Loucy (cell line): Measurements from ENCODE around the gene PLCH1.

ENCODE experiments used
- H2AFZ ChIP-seq: fragments of 200-600 bp; sonication (generic); 2 replicates; pipeline ENCODE4 v1.6.0; 2016; ENCODE audit warnings: antibody characterized with exemption, mild to moderate bottlenecking, low read length, moderate library complexity
- H3F3A ChIP-seq: fragments of 200-600 bp; 2 replicates; pipeline ENCODE4 v1.6.0; 2016; ENCODE audit warnings: antibody characterized with exemption, low read depth, mild to moderate bottlenecking
- H3K27me3 ChIP-seq: fragments of 200-600 bp; sonication (generic); 2 replicates; pipeline ENCODE4 v1.6.1; 2014; ENCODE audit warnings: low read length, mild to moderate bottlenecking; ENCODE audit not compliant: insufficient read depth, poor library complexity, severe bottlenecking
- H3K36me3 ChIP-seq: fragments of 200-600 bp; sonication (generic); 2 replicates; pipeline ENCODE4 v1.6.1; 2016; ENCODE audit warnings: low read length; ENCODE audit not compliant: insufficient read depth
- H3K4me1 ChIP-seq: fragments of 200-600 bp; sonication (generic); 2 replicates; pipeline ENCODE4 v1.5.1; 2014; ENCODE audit warnings: low read length, mild to moderate bottlenecking; ENCODE audit not compliant: insufficient read depth, poor library complexity, severe bottlenecking
- H3K4me2 ChIP-seq: fragments of 200-600 bp; sonication (generic); 2 replicates; pipeline ENCODE4 v1.6.0; 2014; ENCODE audit warnings: antibody characterized with exemption, low read length, low read depth, mild to moderate bottlenecking; ENCODE audit not compliant: poor library complexity, severe bottlenecking
- H3K4me3 ChIP-seq: fragments of 200-600 bp; sonication (generic); 2 replicates; pipeline ENCODE4 v1.5.1; 2014; ENCODE audit warnings: low read length, mild to moderate bottlenecking, mixed read lengths; ENCODE audit not compliant: poor library complexity, severe bottlenecking
- H3K79me2 ChIP-seq: fragments of 200-600 bp; sonication (generic); 2 replicates; pipeline ENCODE4 v1.6.1; 2014; ENCODE audit warnings: low read length; ENCODE audit not compliant: insufficient read depth
- H3K9ac ChIP-seq: fragments of 200-600 bp; sonication (generic); 2 replicates; pipeline ENCODE4 v1.6.0; 2014; ENCODE audit warnings: mild to moderate bottlenecking, low read depth, low read length, moderate library complexity; ENCODE audit not compliant: poor library complexity, severe bottlenecking
- H3K9me2 ChIP-seq: fragments of 200-600 bp; sonication (generic); replicated peaks from 2 replicates; pipeline ENCODE4 v1.6.1; 2016; ENCODE audit warnings: low read depth, low read length, mixed read lengths
- H3K9me3 ChIP-seq: fragments of 200-600 bp; sonication (generic); 2 replicates; pipeline ENCODE4 v1.6.1; 2014; ENCODE audit warnings: mild to moderate bottlenecking, antibody characterized with exemption, low read length, low read depth; ENCODE audit not compliant: insufficient read depth
- H4K20me1 ChIP-seq: fragments of 200-600 bp; sonication (generic); 2 replicates; pipeline ENCODE4 v1.6.0; 2014; ENCODE audit warnings: antibody characterized with exemption, low read length, mild to moderate bottlenecking; ENCODE audit not compliant: insufficient read depth, poor library complexity, severe bottlenecking
- CTCF ChIP-seq: fragments of 200-600 bp; sonication (generic); conservative IDR thresholded peaks from 2 replicates; pipeline ENCODE4 v1.5.1; 2014; ENCODE audit warnings: mild to moderate bottlenecking, antibody characterized with exemption, low read length
- EZH2phosphoT487 ChIP-seq: fragments of 200-600 bp; IDR thresholded peaks from 2 replicates; pipeline ENCODE4 v1.6.1; 2018; ENCODE audit warnings: antibody characterized with exemption, mild to moderate bottlenecking, moderate library complexity, borderline replicate concordance

The PLCH1 gene

DNA sequence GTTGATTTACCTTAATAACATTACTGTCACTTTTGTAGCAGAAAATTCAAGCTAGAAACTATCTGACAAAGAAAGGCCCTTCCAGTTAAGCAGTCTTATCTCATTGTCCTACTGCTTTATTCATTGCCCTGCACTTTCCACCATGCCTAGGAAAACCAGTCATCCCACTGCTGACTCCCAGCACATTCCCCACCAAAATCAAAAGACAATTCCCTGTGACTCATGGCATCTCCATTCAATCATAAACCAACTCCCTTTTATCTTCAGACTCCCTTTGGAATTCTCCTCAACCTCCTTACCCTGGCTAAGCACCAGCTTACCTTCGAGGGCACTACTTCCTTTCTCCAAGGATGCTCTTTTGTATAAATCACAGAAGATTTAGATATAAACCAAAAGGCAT is 184.3 kb downstream of the PLCH1 start:
- Histone ChIP-seq H3K27me3 (no peaks in the 10 kb centered on the region), H3K79me2 (no peaks in the 10 kb centered on the region), H3K4me3 (no peak overlapping the region), H3K9me2 (no peaks in the 10 kb centered on the region), H3K4me2 (no peak overlapping the region), H3F3A (peaks cover 3% of the 10 kb centered on the region; the same call in 1 of the 2 replicates), H3K36me3 (no peaks in the 10 kb centered on the region), H3K4me1 (peaks cover 44% of the 10 kb centered on the region), H3K9ac (no peak overlapping the region), H4K20me1 (no peaks in the 10 kb centered on the region), H3K9me3 (no peaks in the 10 kb centered on the region), H2AFZ (no peak overlapping the region)
- TF ChIP-seq CTCF (no peak), EZH2phosphoT487 (no peak)

DNA sequence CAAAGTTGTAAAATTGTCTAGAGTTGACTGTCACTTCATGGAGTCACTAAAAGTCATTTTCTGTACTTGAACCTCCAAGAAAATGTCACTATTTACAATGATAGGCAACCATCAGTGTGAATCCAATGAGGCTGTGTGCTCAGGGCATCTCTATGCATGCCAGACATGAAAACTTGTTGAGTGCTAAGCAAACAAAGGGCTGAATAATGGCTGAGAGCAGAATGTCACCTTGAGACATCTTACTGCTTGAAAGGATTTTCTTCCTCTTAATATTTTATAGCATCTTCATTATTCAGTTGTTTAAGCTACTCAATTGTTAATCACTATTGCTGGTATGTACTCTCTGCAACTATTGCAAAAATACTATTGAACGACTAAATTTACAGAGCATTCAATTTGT is 184.7 kb downstream of the PLCH1 start:
- H3K9ac ChIP-seq = no peak overlapping the region
- H2AFZ ChIP-seq = no peak overlapping the region
- H3K36me3 ChIP-seq = no peaks in the 10 kb centered on the region
- no peak overlapping the region for H3K4me3 ChIP-seq
- no peaks in the 10 kb centered on the region for H3K79me2 ChIP-seq
- peaks cover 47% of the 10 kb centered on the region for H3K4me1 ChIP-seq
- no peaks in the 10 kb centered on the region for H3K9me2 ChIP-seq
- no peak overlapping the region for H3K4me2 ChIP-seq
- no peaks in the 10 kb centered on the region for H3K27me3 ChIP-seq
- peaks cover 5% of the 10 kb centered on the region; the same call in 1 of the 2 replicates for H3F3A ChIP-seq
- no peaks in the 10 kb centered on the region for H3K9me3 ChIP-seq
- no peaks in the 10 kb centered on the region for H4K20me1 ChIP-seq
- TF ChIP-seq CTCF = no peak
- TF ChIP-seq EZH2phosphoT487 = no peak

DNA sequence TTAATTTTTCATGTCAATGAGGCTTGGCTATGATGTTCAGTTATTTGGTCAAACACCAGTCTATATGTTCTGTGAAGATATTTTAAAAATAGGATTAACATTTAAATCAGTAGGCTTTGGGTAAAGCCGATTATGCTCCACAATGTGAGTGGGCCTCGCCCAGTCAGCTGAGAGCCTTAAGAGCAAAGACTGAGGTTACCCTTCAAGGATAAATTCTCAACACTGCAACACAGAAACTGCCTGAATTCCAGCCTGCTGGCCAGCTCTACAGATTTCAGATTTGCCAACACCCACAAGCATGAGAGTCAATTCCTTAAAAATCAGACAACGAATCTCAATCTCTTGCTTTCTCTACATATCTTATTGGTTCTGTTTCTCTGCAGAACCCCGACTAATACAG is 188.3 kb downstream of the PLCH1 start:
- Histone ChIP-seq H3K9me3 (no peaks in the 10 kb centered on the region), H3K4me1 (peaks cover 81% of the 10 kb centered on the region), H3K4me2 (no peak overlapping the region)

More for the DNA sequence above, 188.3 kb downstream of the PLCH1 start:
- no peaks in the 10 kb centered on the region for H3K27me3 ChIP-seq
- H3K79me2 ChIP-seq = peaks cover 17% of the 10 kb centered on the region; the same call in 1 of the 2 replicates
- peak overlapping the region; percentile 59 for H3K9ac ChIP-seq
- H3F3A ChIP-seq = peaks cover 14% of the 10 kb centered on the region
- TF ChIP-seq CTCF = no peak
- no peak for TF ChIP-seq EZH2phosphoT487
- H4K20me1 ChIP-seq = no peaks in the 10 kb centered on the region
- no peaks in the 10 kb centered on the region for H3K36me3 ChIP-seq
- H3K4me3 ChIP-seq = no peak overlapping the region
- no peak overlapping the region for H2AFZ ChIP-seq
- no peaks in the 10 kb centered on the region for H3K9me2 ChIP-seq
